AG08395 (cell line): ENCODE measurements around the gene SSX7.
"Not testable (repeated sequence)": the region's sequence is repeated elsewhere in the genome, so short reads cannot be mapped to it uniquely, and the experiment has no call there.

Experiments used
- DNase-seq: peaks from one replicate; pipeline ENCODE4 v3.0.0; 2012; ENCODE audit warnings: mixed read lengths, low spot score

The SSX7 gene, protein sequence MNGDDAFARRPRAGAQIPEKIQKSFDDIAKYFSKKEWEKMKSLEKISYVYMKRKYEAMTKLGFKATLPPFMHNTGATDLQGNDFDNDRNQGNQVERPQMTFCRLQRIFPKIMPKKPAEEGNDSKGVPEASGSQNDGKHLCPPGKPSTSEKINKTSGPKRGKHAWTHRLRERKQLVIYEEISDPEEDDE

DNA sequence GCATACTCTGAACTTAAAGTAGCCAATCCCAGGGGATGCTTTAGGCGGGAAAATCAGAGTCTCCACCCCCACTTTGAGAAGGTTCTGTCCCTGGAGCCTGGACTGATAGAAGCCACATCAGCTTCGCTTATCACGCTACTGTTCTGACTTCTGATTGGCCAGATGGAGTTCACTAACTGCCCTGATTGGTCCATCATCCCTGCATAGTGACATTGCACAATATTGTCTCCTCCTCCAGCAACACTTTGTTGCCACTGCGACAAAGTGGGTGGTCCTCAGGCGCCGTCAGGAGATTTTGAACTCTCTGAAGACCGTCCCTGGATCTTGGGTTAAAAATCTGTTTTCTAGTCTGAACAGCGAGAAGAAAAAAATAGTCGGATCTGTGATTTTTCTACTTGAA is at the start of gene SSX7:
TSS of gene SSX7 (minus strand) at position 101 of the 400 bp plus-strand sequence. CDS start 1,428 bp downstream, outside the sequence.
- DNase-seq, result not testable (repeated sequence)

- not testable (repeated sequence) for DNase-seq
These were observed 37.3 kb upstream of the SSX7 start for GRCh38 chrX:52692034-52692433.

DNA sequence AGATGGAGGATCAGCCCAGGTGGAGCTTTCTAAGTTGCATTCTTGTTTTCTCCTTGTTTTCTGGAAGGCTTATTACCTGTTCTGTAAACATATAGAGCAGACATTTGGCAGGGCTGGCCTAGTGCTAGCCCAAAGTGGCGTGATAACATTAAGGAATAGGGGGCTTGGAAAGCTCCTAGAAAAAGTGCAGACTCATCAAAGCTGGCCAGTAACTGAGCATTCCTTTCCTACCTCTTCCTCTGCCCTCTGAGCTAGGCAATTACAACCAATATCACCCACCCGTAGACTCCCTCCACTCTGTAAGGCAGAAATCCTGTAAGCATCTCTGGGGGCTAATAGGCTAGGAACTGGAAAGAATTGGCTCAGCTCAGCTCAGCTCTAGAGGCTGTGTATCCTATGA is 7.5 kb upstream of the SSX7 start:
- not testable (repeated sequence) for DNase-seq

- DNase-seq, result not testable (repeated sequence)
These were observed 775 bp upstream of the SSX7 start for GRCh38 chrX:52655475-52655874.

DNA sequence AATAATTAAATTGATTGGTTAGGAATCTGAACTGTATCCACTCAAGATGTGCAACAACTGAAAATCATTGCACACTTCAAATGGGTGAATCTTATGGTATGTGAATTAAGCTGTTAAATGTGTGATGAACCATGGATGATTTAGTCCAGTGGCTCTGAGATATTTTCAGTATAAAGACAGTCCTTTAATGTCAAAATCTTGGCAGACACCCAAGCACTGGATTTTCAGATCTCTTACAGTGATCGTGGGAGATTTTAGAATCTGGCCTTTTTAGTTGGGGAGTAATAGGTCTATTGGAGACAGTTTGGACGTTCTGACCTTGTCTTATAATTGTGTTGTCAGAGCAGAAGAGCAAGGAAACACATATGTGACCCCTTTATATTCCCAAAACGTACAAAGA is 4.0 kb downstream of the SSX7 start:
- not testable (repeated sequence) for DNase-seq

GRCh38 chrX:52648956-52649355 is 5.7 kb downstream of the SSX7 start:
- not testable (repeated sequence) for DNase-seq

GRCh38 chrX:52628483-52628882 is 26.2 kb downstream of the SSX7 start:
- not testable (repeated sequence) for DNase-seq

- DNase-seq, result not testable (repeated sequence)
These were observed 34.0 kb downstream of the SSX7 start for GRCh38 chrX:52620661-52621060.

DNA sequence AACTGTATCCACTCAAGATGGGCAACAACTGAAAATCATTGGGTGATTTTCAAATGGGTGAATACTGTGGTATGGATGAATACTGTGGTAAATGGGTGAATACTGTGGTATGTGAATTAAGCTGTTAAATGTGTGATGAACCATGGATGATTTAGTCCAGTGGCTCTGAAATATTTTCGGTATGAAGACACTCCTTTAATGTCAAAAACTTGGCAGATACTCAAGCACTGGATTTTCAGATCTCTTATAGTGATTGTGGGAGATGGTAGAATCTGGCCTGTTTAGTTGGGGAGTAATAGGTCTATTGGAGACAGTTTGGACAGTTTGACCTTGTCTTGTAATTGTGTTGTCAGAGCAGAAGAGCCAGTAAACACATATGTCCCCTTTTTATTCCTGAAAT is 45.7 kb downstream of the SSX7 start:
- DNase-seq, result no peak

DNA sequence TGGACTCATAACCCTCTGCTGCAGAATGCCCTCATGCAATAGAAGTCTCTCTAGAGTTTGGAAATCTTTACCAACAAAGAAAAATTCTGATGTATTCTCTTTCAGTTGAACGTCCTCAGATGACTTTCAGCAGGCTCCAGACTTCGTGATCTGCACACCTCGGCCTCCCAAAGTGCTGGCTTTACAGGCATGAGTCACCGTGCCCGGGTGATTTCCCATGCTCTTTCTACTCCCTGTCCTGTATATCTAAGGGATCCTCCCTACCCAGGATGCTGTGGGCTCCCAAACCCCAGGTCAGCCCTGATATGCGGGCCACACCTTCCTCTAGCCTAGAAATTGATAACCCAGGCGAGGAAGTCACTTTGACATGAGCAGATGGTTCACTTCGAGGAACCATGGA is 51.5 kb downstream of the SSX7 start:
- not testable (repeated sequence) for DNase-seq

- no peak for DNase-seq
These were observed 55.8 kb downstream of the SSX7 start for GRCh38 chrX:52598886-52599285.

- no peak for DNase-seq
These were observed 60.0 kb downstream of the SSX7 start for GRCh38 chrX:52594658-52595057.
